ENCODE measurements around the gene STARD9. TPM values are rescaled to one million over a fixed set of nuclear protein-coding genes. Genes with fewer than 3 reads are reported as not detected.
"Not testable (repeated sequence)": the region's sequence is repeated elsewhere in the genome, so short reads cannot be mapped to it uniquely, and the experiment has no call there.

The STARD9 gene
- total RNA-seq, 1 experiment from 2014 or later, result 5.0 TPM

DNA sequence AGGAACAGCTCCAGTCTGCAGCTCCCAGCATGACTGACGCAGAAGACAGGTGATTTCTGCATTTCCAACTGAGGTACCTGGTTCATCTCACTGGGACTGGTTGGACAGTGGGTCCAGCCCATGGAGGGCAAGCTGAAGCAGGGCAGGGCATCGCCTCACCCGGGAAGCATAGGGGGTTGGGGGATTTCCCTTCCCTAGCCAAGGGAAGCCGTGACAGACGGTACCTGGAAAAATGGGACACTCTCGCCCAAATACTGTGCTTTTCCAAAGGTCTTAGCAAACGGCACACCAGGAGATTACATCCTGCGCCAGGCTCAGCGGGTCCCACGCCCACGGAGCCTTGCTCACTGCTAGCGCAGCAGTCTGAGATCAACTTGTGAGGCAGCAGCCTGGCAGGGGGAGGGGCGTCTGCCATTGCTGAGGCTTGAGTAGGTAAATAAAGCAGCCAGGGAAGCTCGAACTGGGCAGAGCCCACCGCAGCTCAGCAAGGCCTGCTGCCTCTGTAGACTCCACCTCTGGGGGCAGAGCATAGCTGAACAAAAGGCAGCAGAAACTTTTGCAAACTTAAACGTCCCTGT is 188.8 kb downstream of the STARD9 start:
- RAD21 ChIA-PET (ENCODE audit: low non-redundant PET in 1 of 2, low total read pairs in 2 of 2, uncharacterized antibody in 2 of 2, unreplicated experiment in 2 of 2); BruUV-seq (replicated peaks); ATAC-seq; H3K27me3 ChIP-seq (ENCODE audit: insufficient read depth, low read length); H2AFZ ChIP-seq (ENCODE audit: low read depth, low read length, poor library complexity, severe bottlenecking); intact Hi-C loops (cut with micrococcal nuclease); H3K4me1 ChIP-seq (ENCODE audit: control insufficient read depth in 1 of 2, insufficient read depth in 2 of 2, low read length in 2 of 2); H3K4me3 ChIP-seq (replicated peaks in 1 of 2; ENCODE audit: low read depth in 1 of 2, low read length in 2 of 2); DNase-seq (ENCODE audit: low read depth, low spot score); H3K9me2 ChIP-seq (ENCODE audit: insufficient read depth); H3K36me3 ChIP-seq (ENCODE audit: control insufficient read depth in 1 of 2, insufficient read depth in 2 of 2, low read length in 2 of 2); H4K20me1 ChIP-seq (ENCODE audit: insufficient read depth); H3K79me2 ChIP-seq (ENCODE audit: insufficient read depth, low read length); H3K27ac ChIP-seq (ENCODE audit: low read depth, low read length); CTCF ChIA-PET; H3K9ac ChIP-seq (ENCODE audit: low read length); H3K4me2 ChIP-seq (ENCODE audit: low read length); POLR2A ChIA-PET: not testable (repeated sequence)
- peaks cover 6 to 10% of the 10 kb centered on the region in 2 experiments; a peak in 2 of 4 replicates for H3K9me3 ChIP-seq (ENCODE audit: control insufficient read depth in 1 of 2, insufficient read depth in 1 of 2, low read depth in 1 of 2, low read length in 2 of 2)

- H2AFZ ChIP-seq (ENCODE audit: low read depth, low read length, poor library complexity, severe bottlenecking); H3K27me3 ChIP-seq (ENCODE audit: insufficient read depth, low read length); H3K9me2 ChIP-seq (ENCODE audit: insufficient read depth); H4K20me1 ChIP-seq (ENCODE audit: insufficient read depth); H3K79me2 ChIP-seq (ENCODE audit: insufficient read depth, low read length); DNase-seq (ENCODE audit: low read depth, low spot score); H3K4me2 ChIP-seq (ENCODE audit: low read length); H3K4me3 ChIP-seq (replicated peaks in 1 of 2; ENCODE audit: low read depth in 1 of 2, low read length in 2 of 2); H3K9me3 ChIP-seq (ENCODE audit: control insufficient read depth in 1 of 2, insufficient read depth in 1 of 2, low read depth in 1 of 2, low read length in 2 of 2); H3K9ac ChIP-seq (ENCODE audit: low read length); intact Hi-C loops (cut with micrococcal nuclease); H3K36me3 ChIP-seq (ENCODE audit: control insufficient read depth in 1 of 2, insufficient read depth in 2 of 2, low read length in 2 of 2); BruUV-seq (replicated peaks); RAD21 ChIA-PET (ENCODE audit: low non-redundant PET in 1 of 2, low total read pairs in 2 of 2, uncharacterized antibody in 2 of 2, unreplicated experiment in 2 of 2); H3K27ac ChIP-seq (ENCODE audit: low read depth, low read length); CTCF ChIA-PET; H3K4me1 ChIP-seq (ENCODE audit: control insufficient read depth in 1 of 2, insufficient read depth in 2 of 2, low read length in 2 of 2); POLR2A ChIA-PET; ATAC-seq: not testable (repeated sequence)
Measured at GRCh38 chr15:42766109-42766508, 190.7 kb downstream of the STARD9 start.

Other genes with a start within 250 kb of the STARD9 start
- gene CAPN3, start 216.1 kb upstream of the STARD9 start, total RNA-seq (2021; ENCODE audit: unreplicated experiment), result 1.8 TPM
- 28.5 TPM for gene ZNF106, start 84.5 kb upstream of the STARD9 start, total RNA-seq (2021; ENCODE audit: unreplicated experiment)
- 31.2 TPM for gene SNAP23, start 80.0 kb upstream of the STARD9 start, total RNA-seq (2021; ENCODE audit: unreplicated experiment)
- gene LRRC57, start 26.8 kb upstream of the STARD9 start, total RNA-seq (2021; ENCODE audit: unreplicated experiment), result 16.6 TPM
- gene HAUS2, start 26.8 kb upstream of the STARD9 start, total RNA-seq (2021; ENCODE audit: unreplicated experiment), result 39.8 TPM
- 22.4 TPM for gene CDAN1, start 161.5 kb downstream of the STARD9 start, total RNA-seq (2021; ENCODE audit: unreplicated experiment)